KMS-11 (cell line): Measurements from ENCODE around the gene CERS5.

Experiments
- H2AFZ ChIP-seq: fragments of 200-600 bp; sonication (generic); 2 replicates; pipeline ENCODE4 v1.6.1; 2016; ENCODE audit warnings: antibody characterized with exemption, mixed run types, low read depth
- H3K27ac ChIP-seq: fragments of 200-600 bp; sonication (generic); 2 replicates; pipeline ENCODE4 v1.6.1; 2016; ENCODE audit warnings: mild to moderate bottlenecking, mixed run types
- H3K27me3 ChIP-seq: fragments of 200-600 bp; sonication (generic); 2 replicates; pipeline ENCODE4 v1.6.1; 2017; ENCODE audit warnings: mild to moderate bottlenecking, low read depth, mixed run types, moderate library complexity; ENCODE audit not compliant: insufficient read depth
- H3K36me3 ChIP-seq: fragments of 200-600 bp; sonication (generic); 2 replicates; pipeline ENCODE4 v1.6.1; 2017; ENCODE audit warnings: mild to moderate bottlenecking, mixed run types; ENCODE audit not compliant: insufficient read depth
- H3K4me1 ChIP-seq: fragments of 200-600 bp; sonication (generic); 2 replicates; pipeline ENCODE4 v1.6.1; 2016; ENCODE audit warnings: mild to moderate bottlenecking, low read depth, mixed run types; ENCODE audit not compliant: poor library complexity, severe bottlenecking
- H3K4me2 ChIP-seq: fragments of 200-600 bp; sonication (generic); 2 replicates; pipeline ENCODE4 v1.7.0; 2016; ENCODE audit warnings: mild to moderate bottlenecking, mixed run types
- H3K4me3 ChIP-seq: fragments of 200-600 bp; sonication (generic); IDR thresholded peaks from 2 replicates; pipeline ENCODE4 v1.6.1; 2017; ENCODE audit warnings: low read depth, low read length, mixed read lengths; ENCODE audit not compliant: insufficient read depth
- H3K79me2 ChIP-seq: fragments of 200-600 bp; sonication (generic); 2 replicates; pipeline ENCODE4 v1.6.1; 2016; ENCODE audit warnings: low read depth, mixed run types; ENCODE audit not compliant: insufficient read depth
- H3K9ac ChIP-seq: fragments of 200-600 bp; sonication (generic); 2 replicates; pipeline ENCODE4 v1.6.1; 2016; ENCODE audit warnings: mild to moderate bottlenecking, mixed run types
- H4K20me1 ChIP-seq: fragments of 200-600 bp; sonication (generic); 2 replicates; pipeline ENCODE4 v1.6.1; 2016; ENCODE audit warnings: mild to moderate bottlenecking, mixed run types; ENCODE audit not compliant: insufficient read depth
- TF ChIP-seq, protein P1 (sequence below): fragments of 200-600 bp; sonication (generic); conservative IDR thresholded peaks from 2 replicates; pipeline ENCODE4 v1.6.1; 2017; ENCODE audit warnings: low read depth, mild to moderate bottlenecking, antibody characterized with exemption, low read length, moderate library complexity, mixed read lengths

Gene CERS5

DNA sequence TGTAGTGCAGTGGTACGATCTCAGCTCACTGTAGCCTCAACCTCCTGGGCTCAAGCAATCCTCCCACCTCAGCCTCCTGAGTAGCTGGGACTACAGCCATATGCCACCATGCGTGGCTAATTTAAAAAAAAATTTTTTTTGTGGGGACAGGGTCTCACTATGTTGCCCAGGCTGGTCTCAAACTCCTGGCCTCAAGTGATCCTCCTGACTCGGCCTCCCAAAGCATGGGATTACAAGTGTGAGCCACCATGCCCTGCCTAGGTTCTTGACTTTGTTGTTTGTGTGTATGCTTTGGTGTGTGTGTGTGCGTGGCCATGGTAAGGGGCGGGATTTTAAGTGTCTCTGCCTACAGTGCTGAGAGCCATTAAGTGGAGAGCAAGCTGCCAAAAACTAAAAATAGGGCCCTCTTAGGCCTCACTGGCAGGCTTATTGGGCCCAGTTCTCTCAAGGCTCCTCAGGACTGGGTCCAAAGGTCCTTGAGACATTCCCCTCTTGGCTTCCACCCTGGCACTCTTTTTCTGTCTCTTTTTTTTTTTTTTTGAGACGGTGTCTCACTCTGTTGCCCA lies 50.0 kb downstream of the CERS5 start:
- Histone ChIP-seq H3K36me3 (no peaks in the 10 kb centered on the region), H3K27ac (no peak overlapping the region), H3K79me2 (peaks cover 46% of the 10 kb centered on the region), H3K4me2 (no peak overlapping the region), H4K20me1 (no peaks in the 10 kb centered on the region), H3K9ac (no peak overlapping the region), H2AFZ (no peak overlapping the region), H3K4me3 (no peak overlapping the region), H3K27me3 (no peaks in the 10 kb centered on the region), H3K4me1 (peaks cover 13% of the 10 kb centered on the region)
- TF ChIP-seq, protein P1, sequence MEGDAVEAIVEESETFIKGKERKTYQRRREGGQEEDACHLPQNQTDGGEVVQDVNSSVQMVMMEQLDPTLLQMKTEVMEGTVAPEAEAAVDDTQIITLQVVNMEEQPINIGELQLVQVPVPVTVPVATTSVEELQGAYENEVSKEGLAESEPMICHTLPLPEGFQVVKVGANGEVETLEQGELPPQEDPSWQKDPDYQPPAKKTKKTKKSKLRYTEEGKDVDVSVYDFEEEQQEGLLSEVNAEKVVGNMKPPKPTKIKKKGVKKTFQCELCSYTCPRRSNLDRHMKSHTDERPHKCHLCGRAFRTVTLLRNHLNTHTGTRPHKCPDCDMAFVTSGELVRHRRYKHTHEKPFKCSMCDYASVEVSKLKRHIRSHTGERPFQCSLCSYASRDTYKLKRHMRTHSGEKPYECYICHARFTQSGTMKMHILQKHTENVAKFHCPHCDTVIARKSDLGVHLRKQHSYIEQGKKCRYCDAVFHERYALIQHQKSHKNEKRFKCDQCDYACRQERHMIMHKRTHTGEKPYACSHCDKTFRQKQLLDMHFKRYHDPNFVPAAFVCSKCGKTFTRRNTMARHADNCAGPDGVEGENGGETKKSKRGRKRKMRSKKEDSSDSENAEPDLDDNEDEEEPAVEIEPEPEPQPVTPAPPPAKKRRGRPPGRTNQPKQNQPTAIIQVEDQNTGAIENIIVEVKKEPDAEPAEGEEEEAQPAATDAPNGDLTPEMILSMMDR, result no peak

DNA sequence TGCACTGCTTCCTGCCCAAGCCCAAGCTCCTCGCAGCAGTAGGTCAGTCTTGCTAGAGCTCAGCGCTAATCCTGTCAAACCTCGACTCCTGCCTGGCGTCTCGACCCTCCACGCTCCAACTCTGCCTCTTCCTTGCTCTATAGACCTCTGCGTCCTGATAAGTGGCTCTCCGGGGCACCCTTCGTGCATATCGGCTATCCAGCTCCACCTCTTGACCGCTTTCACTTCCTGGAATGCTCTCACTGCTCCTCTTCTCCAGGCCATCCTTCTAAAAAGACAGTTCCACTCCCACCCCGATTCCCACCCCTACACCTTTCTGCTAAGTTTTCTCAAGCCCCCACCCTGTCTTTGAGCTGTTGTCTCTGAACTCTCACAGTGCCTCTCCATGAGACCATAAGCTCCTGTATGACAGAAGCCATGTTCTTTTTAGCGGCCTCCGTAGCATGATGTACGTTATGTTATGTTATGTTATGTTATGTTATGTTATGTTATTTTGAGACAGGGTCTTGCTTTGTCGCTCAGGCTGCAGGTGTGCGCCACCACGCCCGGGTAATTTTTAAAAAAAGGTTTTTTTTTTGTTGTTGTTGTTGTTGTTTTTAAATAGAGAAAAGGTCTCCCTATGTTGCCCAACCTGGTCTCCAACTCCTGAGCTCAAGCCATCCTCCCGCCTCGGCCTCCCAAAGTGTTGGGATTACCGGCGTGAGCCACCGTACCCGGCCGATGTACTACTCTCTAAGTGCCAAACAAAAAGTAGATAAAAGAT lies 54.5 kb downstream of the CERS5 start:
- peak overlapping the region; percentile 74 for H3K27ac ChIP-seq
- TF ChIP-seq, protein P1, result no peak

DNA sequence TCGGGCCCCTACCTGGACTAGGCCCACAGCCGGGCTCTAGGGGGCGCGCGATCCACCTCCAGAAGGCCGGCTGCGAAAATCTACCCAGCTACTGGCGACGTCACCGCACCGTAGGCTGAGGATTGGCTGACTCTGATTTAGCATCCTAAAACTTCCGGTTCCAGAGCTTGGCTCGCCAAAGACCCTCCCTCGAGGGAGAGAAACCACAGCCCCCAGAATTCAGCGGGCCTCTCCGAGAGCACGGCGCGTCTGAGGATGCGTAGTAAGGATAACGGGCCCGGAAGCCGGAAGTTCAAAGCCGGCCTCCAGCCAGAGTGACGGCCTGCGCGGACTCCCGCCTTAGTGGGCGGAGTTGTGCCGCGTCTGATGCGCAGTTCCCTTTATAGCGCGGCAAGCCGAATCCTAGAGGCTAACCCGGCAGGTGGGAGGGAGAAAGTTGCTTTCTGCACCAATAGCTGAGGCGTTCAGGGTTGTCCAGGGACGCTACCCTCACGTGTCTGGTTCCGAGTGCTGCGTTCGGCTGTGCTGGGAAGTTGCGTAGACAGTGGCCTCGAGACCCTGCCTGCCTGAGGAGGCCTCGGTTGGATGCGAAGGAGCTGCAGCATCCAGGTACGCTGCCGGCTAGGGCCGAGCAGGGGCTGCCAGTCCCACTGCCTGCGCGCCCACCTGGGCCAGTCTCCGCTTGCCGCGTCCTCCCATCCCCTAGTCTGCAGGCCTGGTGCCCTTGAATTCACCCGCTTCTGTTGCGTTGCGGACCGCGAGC lies 55.3 kb downstream of the CERS5 start, which contains the start of gene COX14:
TSS of gene COX14 (plus strand) at position 544 of the 763 bp plus-strand sequence. CDS start 7,808 bp downstream, outside the sequence.
- Histone ChIP-seq H3K4me1 (peaks cover 50% of the 10 kb centered on the region), H4K20me1 (no peaks in the 10 kb centered on the region), H2AFZ (peak within 1 kb of the TSS; percentile 64), H3K9ac (peak within 1 kb of the TSS; percentile 68; the same call in 1 of the 2 replicates), H3K4me2 (peak within 1 kb of the TSS; percentile 93), H3K27ac (peak within 1 kb of the TSS; percentile 92), H3K36me3 (no peaks in the 10 kb centered on the region), H3K4me3 (no peak within 1 kb of the TSS), H3K27me3 (no peaks in the 10 kb centered on the region), H3K79me2 (peaks cover 42% of the 10 kb centered on the region)
- TF ChIP-seq, protein P1, result peak; percentile 33

More for the DNA sequence above, 54.5 kb downstream of the CERS5 start:
- Histone ChIP-seq H3K36me3 (no peaks in the 10 kb centered on the region), H3K79me2 (peaks cover 46% of the 10 kb centered on the region), H3K9ac (peak overlapping the region; percentile 68; the same call in 1 of the 2 replicates), H3K4me1 (peaks cover 50% of the 10 kb centered on the region), H3K4me2 (peak overlapping the region; percentile 74), H2AFZ (peak overlapping the region; percentile 64; the same call in 1 of the 2 replicates), H4K20me1 (no peaks in the 10 kb centered on the region), H3K4me3 (no peak overlapping the region), H3K27me3 (no peaks in the 10 kb centered on the region)

DNA sequence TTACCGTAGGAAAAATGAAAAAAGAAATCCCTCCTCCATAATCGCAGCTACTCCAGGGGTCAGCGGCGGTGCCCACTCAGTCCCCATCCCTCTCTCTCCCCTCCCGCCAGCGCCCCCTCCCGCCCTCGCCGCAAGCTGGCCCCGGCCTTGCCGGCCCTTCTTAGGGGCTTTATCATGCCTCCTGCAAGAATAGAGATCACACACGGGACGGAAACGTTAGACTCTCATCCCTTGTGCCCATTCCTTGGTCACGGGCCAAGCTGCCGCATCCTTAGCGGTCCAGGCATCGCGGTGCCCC lies 55.8 kb downstream of the CERS5 start:
- H3K27ac ChIP-seq, result peak overlapping the region; percentile 92
- H2AFZ ChIP-seq, result peak overlapping the region; percentile 53

More for the DNA sequence above, 55.8 kb downstream of the CERS5 start:
- Histone ChIP-seq H3K27me3 (no peaks in the 10 kb centered on the region), H3K4me3 (no peak overlapping the region), H3K36me3 (no peaks in the 10 kb centered on the region), H3K4me1 (peaks cover 50% of the 10 kb centered on the region), H3K9ac (peak overlapping the region; percentile 50; the same call in 1 of the 2 replicates), H4K20me1 (no peaks in the 10 kb centered on the region), H3K4me2 (peak overlapping the region; percentile 93), H3K79me2 (peaks cover 37% of the 10 kb centered on the region)
- TF ChIP-seq, protein P1, result 0 out of 2 replicates have a peak, but pooled peaks have one; percentile 88
